ENCODE results near the gene AGFG2.
"Not testable (repeated sequence)": the region's sequence is repeated elsewhere in the genome, so short reads cannot be mapped to it uniquely, and the experiment has no call there.

Gene AGFG2

DNA sequence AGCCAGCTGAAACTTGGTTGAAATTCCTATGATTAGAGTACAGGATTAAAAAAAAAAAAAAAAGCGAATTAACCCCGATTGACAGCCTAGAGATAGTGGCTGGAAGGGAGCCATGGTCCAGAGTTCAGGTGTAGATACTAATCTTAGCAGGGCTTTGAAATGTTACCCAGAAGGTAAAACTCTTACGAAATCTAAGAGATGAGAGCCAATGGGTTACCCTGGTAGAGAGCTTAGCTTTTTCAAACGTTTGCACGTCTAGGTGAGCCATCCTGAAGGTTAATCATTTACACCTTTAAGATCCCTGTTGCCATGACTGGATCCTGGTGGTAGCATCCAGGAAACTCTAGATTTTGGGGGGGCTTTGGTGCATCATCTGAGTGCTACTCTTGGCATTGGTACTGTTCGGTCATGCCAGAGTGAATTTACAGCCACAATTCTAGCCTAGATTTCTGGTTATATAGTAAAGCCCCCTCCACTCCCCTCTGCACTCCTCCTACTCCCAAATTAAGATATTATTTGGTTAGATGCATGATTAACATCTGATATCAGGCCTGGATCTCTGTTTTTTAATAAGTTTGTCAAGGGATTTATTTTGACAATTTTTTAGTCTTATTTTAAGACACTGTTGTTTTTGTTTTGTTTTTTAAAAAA is 1.2 kb downstream of the AGFG2 start:
- no peak for DNase-seq (ENCODE audit: low read depth, low spot score)
- H3K4me3 ChIP-seq (ENCODE audit: low read depth, low read length): peak overlapping the region; percentile 64
- in situ Hi-C loops (cut with HindIII; ENCODE audit: low sequenced_read_pairs): no loop called here
- TF ChIP-seq CTCF (IDR thresholded peaks at IDR 0.05; ENCODE audit: low read depth, low read length): no peak

DNA sequence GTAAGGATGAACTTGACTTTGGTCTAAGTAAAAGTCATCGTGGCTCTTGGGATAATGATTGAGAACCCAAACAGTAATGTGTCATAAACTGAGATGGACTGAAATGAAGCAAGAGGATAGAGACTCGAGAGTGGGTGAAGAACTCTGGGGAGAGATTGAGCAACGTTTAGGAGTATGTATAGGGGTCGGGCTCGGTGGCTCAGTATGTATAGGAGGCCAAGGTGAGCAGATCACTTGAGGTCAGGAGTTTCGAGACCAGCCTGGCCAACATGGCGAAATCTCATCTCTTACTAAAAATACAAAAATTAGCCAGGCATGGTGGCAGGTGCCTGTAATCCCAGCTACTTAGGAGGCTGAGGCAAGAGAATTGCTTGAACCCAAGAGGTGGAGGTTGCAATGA is 2.3 kb downstream of the AGFG2 start:
- H3K4me3 ChIP-seq (ENCODE audit: low read depth, low read length); DNase-seq (ENCODE audit: low read depth, low spot score); in situ Hi-C loops (cut with HindIII; ENCODE audit: low sequenced_read_pairs): not testable (repeated sequence)

DNA sequence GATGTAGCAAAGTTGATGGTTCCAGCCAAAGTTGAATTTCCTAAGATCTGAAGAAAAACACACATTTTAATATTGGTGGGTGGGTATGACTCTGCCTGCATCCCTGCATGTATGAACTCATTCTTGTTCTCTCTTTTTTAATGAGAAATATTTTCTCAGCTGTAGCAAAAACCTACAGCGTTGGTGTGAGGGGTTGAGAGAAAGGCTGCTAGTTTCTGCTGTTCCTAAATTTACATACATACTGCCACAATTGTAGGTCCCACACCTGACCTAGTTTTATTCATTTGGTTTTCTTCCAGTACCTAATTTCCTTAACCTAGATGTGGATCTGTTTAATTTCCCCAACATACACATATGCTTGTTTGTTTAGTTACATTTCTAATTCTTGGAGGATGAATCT is 4.6 kb downstream of the AGFG2 start:
- no peak for DNase-seq (ENCODE audit: low read depth, low spot score)
- TF ChIP-seq CTCF (IDR thresholded peaks at IDR 0.05; ENCODE audit: low read depth, low read length): no peak
- in situ Hi-C loops (cut with HindIII; ENCODE audit: low sequenced_read_pairs): no loop called here
- H3K4me3 ChIP-seq (ENCODE audit: low read depth, low read length): no peak overlapping the region

GRCh38 chr7:100544386-100544785 is 5.4 kb downstream of the AGFG2 start:
- no peak for TF ChIP-seq CTCF (IDR thresholded peaks at IDR 0.05; ENCODE audit: low read depth, low read length)

DNA sequence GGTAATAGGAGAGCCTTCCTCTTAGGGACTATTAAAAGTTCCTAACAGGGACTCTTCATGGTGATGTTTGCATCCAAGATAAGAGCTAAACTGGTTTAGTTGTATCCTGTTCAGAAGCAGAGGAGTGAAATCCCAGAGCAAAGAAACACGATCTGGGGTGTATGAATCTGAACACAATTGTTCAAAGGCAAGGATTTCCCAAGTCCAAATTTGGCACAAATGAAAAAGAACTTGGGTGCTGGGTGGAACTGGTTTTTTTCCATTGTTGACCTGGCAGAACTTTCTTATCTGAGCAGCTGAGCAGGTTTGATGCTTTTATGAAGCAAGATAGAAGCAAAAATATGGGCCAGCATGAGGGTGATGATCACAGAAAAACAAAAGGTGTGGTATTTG is 6.0 kb downstream of the AGFG2 start:
- DNase-seq (ENCODE audit: low read depth, low spot score): no peak
- no peak for TF ChIP-seq CTCF (IDR thresholded peaks at IDR 0.05; ENCODE audit: low read depth, low read length)
- in situ Hi-C loops (cut with HindIII; ENCODE audit: low sequenced_read_pairs): no loop called here
- no peak overlapping the region for H3K4me3 ChIP-seq (ENCODE audit: low read depth, low read length)

More at GRCh38 chr7:100544386-100544785, 5.4 kb downstream of the AGFG2 start:
- in situ Hi-C loops (cut with HindIII; ENCODE audit: low sequenced_read_pairs): no loop called here
- DNase-seq (ENCODE audit: low read depth, low spot score): no peak
- no peak overlapping the region for H3K4me3 ChIP-seq (ENCODE audit: low read depth, low read length)

- in situ Hi-C loops (cut with HindIII; ENCODE audit: low sequenced_read_pairs): no loop called here
- DNase-seq (ENCODE audit: low read depth, low spot score): peak; percentile 94
- no peak overlapping the region for H3K4me3 ChIP-seq (ENCODE audit: low read depth, low read length)
- no peak for TF ChIP-seq CTCF (IDR thresholded peaks at IDR 0.05; ENCODE audit: low read depth, low read length)
Observed at GRCh38 chr7:100545360-100546128, 6.5 kb downstream of the AGFG2 start.

Data from astrocyte of the spinal cord (primary cell).